NCI-H146 treated with DMSO at 0.1 percent for 48 hours (cell line): ENCODE measurements around the gene LIPG.

Experiments used
- DNase-seq: peaks from one replicate; lab custom pipeline; 2025; ENCODE audit not compliant: unreplicated experiment; lab: John Stamatoyannopoulos, UW

The LIPG gene

DNA sequence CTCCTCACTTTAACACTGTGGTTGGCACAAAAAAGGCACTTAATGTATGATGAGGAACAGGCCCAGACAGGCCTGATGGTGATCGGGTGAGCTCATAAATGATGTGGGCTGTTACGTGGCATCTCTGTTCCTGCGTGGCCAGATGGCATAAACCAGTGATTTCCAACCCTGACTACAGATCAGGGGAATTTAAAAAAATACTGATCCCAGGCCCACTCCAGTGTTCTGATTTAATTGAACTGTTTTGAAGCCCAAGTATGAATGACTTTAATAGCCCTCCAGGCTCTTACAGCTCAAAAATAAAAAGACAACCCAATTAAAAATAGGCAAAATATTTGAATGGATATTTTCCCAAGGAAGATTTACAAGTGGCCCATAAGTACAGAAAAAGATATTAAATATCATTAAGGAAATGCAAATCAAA, 48.2 kb downstream of the LIPG start:
- DNase-seq, result no peak

DNA sequence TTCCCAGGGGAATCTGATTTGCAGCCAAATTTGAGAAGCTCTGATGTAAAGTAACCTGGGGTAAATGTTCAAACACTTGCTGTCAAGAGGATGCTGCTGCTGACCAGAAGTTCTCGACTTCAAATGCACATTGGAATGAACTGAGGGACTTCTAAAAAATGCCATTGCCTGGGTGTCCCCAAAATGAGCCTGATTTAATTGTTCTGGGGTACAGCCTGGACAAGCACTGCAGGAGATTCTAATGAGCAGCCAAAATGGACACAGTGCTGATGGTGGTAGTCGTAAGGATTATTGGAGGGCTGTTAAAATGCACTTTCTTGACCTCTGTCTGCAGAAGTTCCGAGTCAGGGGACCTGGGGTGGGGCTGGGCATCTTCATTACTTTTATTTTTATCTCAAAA, 49.5 kb downstream of the LIPG start:
- DNase-seq, result no peak

DNA sequence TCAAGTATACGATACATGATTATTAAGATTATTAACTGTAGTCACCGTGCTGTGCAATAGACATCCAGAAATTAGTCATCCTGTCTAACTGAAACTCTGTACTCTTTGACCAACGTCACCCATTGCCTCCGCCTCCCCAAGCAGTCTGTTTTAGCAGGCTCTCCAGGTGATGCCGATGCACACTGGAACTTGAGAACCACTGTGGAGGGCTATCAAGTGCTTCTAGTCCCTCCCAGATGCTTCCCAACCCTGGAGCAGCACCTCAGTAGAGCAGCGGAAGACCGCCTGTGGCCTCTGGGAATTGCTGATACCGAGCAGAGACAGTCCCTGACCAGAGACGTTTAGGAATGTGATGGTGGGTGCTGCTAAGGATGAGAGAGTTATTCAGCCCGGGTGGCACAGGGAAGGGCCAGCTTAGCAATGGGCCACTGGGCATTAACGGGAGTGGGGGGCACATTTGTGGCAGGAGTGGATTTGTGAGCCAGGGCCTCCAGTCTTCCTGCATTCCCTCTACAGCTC, 50.7 kb downstream of the LIPG start:
- DNase-seq, result no peak

DNA sequence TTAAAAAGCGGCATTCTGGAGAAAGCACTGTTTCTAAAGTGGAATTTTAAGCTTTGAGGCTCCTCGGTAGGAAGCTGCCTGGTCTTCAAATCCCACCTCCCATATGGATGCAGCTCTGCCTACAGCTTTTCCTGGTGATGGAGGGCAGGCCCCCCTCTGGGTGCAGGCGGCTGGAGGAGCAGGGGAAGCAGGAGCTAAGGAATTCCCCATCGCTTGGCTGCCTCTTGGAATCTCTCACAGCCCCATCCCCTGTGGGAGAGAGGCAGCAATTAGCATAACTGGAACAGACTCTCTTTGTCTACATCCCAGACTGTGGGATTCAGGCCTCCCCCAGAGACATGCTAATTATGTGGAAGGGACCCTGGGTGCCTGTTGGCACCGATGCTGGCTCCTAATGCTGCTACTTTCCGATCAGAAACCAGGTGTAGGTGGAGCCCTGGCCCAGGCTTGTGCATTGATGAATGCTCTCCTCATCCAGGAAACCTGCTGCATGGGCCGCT, 51.3 kb downstream of the LIPG start:
- peak; percentile 96 for DNase-seq

DNA sequence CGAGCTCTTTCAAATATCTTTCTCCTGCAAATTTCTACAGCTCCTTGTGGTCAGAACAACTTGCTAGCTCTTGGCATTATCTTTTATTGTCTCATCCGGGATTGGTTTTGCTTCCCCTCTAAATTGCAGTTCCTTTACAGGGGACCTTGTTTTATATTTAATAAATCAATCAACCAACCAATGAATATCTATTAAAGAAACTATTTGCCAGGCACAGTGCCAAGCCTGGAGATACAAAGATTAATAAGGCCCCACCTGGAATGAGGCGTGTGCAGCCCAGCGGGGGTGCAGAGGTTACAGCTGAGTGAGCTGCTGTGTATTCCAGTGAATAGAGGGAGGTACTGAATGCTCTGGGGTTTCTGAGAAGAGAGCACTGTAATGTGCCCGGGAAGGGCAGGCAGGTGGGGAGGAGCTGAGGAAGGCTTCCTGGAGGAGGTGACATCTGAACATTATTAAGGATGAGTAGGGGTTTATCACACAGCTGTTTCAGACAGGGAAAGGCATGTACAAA, 51.8 kb downstream of the LIPG start:
- DNase-seq, result peak; percentile 98

DNA sequence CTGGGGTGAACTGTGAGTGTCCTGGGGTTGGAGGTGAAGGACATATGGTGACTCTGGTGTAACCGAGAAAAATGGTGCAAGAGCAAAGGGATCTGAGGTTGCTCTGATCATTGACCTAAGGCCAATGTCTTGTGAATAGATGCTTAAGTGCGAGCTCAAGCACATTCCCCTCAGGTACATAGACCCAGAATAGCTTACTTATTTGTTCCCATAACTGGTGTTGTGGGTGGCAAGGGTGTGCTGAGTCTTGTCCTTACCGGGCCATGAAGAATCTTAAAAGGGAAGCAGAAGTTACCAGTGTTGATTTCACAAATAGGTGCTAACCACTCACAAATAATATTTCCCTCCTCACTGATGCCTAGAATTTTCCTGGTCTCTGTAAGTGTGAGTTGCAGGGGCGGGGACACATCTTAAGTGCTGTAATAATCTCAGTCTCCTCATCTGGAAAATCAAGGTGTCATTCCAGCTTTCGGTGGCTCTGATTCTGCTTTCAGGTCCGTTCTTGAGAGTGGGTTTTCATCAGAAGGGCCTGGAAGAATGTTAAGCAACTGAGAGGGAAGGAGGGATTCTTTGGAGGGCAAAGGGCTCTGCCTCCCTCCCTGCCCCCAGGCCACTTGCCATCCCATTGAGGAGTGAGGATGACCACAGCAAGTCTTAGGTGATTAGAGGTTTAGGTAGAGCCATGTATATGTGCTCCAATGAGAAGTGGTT, 54.9 kb downstream of the LIPG start:
- no peak for DNase-seq

DNA sequence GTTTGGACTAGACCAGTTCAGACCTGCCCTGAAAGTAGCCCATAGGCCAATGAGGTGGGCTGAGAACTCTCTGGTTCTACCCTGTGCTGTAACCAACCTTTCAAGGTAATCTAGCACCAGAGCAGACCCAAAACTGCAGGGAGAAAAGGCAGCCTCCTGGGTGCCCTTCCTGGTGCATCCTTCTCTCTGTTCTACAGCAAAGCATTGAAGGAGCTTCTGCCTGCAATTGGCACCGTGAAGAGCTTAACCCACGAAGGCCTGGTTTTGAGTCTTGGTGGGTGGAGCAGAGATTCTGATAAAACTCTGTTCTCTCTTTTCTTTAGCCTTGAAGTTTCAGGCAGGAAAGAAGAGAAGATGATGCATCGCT, 55.5 kb downstream of the LIPG start:
- no peak for DNase-seq

DNA sequence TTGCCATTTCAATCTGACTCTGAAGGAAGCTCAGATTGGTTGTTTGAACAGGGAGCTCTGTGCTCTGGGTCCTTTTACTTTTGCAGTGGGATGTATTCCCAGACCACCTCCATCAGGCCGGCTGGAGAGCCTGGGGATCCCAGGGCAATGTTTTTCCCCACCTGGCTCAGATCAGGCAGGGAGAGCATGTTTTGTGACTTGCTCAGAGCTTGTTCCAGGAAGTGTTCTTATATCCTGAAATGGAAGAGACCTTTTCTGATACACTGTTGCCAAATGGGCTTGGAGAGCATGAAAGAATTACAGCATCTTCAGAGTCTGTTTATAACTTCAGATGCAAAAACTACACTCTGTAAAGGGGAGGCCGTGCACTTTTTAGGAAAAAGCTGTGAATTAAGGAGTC, 56.0 kb downstream of the LIPG start:
- no peak for DNase-seq

DNA sequence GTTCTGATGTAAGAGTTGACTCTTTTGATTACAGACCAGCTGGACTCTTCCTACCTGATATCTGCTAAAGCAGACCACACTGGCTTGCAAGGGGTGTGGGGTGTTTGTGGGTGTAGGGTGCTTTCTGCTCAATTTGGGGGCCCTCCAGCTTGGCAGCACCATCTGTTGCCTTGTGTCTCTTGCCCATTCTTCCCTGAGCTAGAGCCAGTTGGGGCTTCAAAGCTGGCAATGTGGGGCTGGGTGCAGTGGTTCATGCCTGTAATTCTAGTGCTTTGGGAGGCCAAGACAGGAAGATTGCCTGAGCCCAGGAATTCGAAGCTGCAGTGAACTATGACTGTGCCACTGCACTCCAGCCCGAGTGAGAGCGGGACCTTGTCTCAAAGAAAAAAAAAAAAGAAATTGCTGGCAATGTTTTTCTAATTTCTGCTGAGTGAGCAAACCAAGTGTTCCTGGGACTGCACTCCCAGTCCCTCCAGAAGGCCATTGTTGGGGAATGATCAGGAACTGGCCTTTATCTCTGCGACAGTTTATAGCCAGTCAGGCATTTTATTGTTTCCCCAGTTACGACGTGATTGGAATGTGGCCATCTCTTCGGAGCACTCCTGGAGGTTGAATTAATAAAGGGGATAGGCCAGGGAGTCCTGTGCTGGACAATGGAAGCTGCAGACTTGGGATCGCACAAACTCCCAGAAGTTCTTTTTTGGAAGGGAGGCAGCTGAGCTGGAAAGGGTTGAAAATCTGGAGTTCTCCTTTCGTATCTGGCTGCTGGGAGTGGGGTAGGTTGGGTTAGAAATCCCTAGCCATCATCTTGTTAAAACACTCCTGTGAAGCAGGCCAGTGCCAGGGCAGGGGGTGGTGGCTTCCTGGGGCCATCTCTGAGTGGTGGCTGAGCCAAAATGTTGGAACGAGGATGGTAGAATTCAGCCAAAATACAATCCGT, 57.2 kb downstream of the LIPG start:
- DNase-seq, result no peak

DNA sequence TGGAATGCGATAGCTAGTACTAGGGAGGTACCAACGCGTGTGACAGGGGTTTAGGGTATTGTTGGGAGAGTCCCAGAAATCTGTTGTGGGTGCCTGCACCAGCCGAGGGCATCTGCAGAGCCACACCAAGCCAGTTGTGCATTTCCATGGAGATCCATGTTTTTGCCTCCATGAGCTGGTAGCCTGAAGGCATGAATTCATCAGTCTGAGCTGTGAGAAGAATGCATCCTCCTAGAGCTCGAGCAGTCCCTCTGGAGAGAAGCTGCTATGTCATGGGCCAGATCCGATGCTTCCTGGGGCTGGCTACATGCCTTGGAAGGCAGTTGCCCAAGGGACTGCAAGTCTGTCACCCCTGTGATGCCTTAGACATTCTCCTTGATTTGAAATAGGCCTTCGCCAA, 57.9 kb downstream of the LIPG start:
- no peak for DNase-seq

DNA sequence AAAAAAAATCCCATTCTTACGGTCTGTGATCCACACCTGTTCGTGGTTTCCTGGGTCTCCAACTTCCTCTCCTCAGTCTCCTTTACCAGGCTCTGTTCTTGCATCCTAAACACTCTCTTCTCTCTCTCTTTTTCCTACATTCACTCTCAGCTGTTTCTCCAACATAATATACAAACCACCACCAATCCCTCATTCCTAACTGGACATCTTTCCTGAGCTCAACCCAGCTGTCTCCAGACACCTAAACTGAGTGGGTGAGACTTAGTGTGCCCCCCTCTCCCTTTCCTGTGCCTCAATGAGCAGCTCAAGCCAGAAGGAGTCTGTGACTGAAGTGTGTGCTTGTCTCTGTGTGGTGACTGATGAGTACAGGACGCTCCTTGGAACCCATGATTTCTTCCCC, 59.4 kb downstream of the LIPG start:
- DNase-seq, result no peak

DNA sequence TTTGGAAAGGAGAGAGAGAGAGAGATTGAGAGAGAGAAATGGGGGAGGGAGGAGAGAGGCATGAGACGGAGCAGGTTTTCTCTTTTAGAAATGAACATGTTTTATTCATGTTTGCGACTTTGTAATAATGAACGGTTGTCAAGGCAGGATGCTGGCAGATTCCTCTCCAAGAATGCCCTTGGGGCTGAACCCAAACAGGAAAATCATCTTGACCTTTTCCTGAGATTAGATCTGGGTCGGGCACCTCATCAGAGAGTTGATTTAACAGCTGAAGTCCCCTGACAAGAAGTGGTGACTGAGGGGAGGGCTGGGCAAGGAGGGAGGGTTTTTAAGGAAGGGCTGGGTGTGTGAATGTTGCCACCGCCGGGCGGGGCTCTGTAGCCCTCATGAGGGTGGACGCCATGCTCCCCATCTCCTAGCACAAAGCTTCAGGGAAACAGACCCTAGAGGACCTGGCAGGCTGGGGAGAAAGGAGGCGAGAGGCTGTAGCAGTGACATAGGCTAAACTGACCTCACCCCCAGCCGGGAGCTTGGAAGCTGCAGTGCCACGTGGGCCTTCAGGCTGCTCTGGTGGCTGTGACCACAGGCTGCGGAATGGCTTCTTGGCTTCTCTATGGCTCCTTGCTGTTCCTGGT, 60.0 kb downstream of the LIPG start:
- no peak for DNase-seq

DNA sequence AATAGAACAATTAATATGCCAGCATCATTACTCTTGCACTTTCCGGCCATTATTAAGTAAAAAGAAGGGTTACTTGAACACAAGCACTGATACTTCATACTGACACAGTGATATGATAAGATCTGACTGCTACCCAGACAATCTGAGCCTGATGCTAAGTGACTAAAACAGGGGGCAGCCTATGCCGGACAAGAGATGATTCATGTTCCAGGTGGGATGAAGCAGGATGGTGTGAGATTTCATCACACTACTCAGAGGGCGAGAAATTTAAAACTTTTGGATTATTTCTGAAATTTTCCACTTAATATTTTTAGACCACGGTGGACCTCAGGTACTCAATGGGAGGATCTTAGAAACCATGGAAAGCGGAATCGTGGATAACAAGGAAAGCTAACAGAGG, 61.7 kb downstream of the LIPG start:
- DNase-seq, result no peak

DNA sequence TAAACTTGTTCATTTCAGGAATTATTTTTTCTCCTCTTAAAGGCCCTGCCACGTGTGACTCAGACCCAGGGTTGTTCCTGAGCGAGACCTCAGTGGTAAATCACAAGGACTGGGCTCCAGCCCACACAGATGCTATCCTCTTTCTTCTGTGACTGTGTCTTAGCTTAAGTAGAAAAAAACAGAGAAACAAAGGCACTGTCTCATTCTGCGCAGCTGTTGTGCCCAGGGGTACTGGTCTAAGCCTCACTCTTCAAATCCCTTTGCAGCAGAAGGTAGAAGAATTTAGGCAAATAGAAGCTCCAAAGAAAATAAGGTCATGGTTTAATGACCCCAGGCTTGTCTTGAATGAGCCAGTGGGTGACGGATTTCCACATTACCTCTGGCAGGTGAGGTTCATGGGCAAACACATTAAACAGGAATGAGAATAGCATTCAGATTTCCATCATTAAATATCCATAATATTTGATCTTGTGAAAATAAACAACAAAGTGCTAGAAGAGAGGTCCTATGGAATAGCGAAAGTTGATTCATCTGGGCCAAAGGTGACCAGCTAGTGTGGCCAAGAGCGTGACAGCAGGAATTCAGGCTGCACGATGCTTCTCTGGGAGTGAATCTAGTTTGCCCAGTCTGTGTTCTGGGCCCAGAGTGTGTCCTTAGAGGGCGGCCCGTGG, 63.3 kb downstream of the LIPG start:
- DNase-seq, result peak; percentile 28

DNA sequence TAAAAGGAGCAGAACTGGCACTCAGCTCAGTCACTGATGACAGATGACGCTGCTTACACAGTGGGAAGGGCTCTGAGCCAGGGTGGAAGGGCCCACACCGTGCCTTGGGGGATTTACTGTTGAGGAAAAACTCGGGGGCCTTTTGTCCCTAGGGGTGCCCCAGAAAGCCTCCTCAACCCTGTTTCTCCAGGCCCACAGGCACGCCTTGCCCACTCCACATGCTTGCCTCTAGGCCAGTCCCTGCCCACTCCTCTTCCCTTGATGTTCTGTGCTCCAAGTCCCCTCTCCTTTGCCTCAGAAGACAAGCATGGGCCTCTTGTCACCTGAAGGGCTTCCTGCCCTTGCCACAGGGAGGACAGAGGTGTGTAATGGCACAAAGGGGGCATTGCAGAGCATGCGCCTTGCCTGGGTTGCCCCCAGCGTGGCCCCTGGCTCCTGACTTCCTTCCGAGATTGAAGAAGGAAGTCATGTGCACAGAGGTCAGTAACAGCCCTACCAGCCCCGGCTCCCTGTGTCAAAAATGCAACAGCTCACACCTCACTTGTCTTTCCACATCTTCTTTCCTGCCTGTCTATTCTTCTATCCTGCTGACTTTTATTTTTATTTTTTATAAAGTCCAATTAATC, 65.1 kb downstream of the LIPG start:
- no peak for DNase-seq

DNA sequence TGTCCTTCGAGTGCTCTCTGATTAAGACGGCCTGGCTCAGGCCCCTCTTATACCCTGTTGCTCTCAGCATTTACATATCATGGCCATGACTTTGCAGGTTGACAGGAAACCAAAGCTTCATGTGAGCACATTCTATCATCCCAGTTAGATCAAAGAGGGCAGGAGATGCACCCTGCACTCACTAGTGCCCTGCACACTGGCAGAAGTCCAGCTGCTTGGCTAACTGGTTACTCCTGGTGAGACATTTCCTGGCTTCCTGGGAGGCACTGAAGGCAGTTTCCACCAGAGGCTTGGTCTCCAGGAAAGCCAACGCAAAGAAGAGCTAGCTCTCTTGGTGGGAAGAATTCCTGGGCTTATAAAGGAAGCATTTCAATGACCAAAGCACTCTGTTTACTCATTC, 66.3 kb downstream of the LIPG start:
- DNase-seq, result no peak

DNA sequence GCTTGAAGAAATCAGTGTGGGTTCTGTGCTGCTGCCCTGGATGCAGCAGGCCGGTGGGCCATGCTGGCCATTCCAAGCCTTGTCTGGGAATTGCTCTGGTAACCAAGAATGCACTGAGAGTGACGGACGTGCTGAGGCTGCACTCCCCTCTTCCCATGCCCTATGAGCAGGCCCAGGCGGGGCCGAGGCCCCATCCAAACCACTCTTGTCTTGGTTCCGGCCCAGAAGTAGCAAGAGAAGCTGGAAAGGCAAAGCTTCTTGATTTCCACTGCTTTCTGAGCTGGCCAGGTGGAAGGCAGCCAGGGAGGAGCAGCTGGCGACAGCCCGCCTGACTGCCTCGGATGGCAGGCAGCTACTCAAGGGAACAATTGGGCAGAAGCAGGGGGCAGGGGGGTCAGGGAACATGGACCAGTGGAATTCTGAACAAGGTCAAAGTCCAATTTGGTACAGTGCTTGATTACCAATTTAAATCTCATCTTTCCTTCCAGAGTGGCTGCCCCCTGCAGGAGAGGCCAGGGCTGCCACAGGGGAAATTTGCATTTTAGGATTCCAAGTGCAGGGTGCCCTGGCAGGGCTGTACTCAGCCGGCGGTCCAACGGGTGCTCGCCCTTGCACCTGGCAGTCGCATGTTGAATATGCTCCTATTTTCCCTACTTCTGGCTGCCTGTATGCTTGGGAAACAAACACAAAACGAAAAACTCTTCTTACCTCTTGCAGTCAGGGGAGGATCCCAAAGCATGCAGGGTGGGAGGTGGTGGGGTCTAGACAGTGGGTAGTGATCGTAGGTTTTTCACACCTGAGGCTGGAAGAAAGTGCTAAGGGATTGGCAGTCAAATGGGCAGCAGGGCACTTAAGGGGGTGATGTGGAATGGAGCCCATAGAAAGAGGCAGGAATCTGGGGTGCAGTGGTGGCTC, 67.3 kb downstream of the LIPG start:
- peak; percentile 70 for DNase-seq

DNA sequence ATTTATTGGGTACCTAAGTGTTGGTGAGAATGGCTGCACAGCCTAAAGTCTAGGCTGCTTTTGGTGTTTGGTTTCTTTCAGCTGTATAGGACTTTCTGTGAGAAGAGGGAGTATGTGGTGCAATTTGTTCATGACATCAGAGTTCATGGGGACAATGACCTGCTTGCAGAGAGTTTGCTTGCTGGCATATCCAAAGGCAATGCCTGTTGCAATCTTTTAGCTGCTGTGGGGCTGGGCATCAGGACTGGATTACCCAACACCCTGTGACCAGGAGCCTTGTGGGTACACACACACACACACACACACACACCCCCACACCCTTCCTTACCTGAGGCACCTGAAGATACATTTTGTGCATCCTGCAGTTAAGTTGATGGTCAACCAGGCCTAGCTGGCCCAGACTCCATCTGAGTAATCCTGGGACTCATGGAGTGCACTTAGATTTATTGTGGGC, 68.4 kb downstream of the LIPG start:
- DNase-seq, result no peak
